GM23338 (cell line): Measurements from ENCODE around the gene CANT1. TPM values are rescaled to one million over a fixed set of nuclear protein-coding genes. Genes with fewer than 3 reads are reported as not detected.
"Not testable (repeated sequence)": the region's sequence is repeated elsewhere in the genome, so short reads cannot be mapped to it uniquely, and the experiment has no call there.

Experiments
- ATAC-seq: fragments of 200-7000 bp; cut with Tn5 transposase; 3 replicates; pipeline ENCODE4 v1.9.1; 2020
- DNase-seq: peaks from one replicate; pipeline ENCODE4 v3.0.0-alpha.2; 2015; ENCODE audit warnings: low spot score
- H2AFZ ChIP-seq: fragments of 200-600 bp; sonication (generic); 2 replicates; pipeline ENCODE4 v1.8.0; 2016; ENCODE audit warnings: antibody characterized with exemption, mild to moderate bottlenecking, moderate library complexity
- H3F3A ChIP-seq: fragments of 200-600 bp; sonication (generic); replicated peaks from 2 replicates; pipeline ENCODE4 v1.8.0; 2017; ENCODE audit warnings: antibody characterized with exemption, mixed run types, low read depth
- H3K27ac ChIP-seq: fragments of 200-600 bp; sonication (generic); 2 replicates; pipeline ENCODE4 v1.6.1; 2016; ENCODE audit warnings: low read depth
- H3K27me3 ChIP-seq: fragments of 200-600 bp; sonication (generic); 2 replicates; pipeline ENCODE4 v1.8.0; 2016; ENCODE audit warnings: mild to moderate bottlenecking, mixed run types, moderate library complexity; ENCODE audit not compliant: insufficient read depth
- H3K36me3 ChIP-seq: fragments of 200-600 bp; sonication (generic); 2 replicates; pipeline ENCODE4 v1.8.0; 2016; ENCODE audit warnings: mild to moderate bottlenecking; ENCODE audit not compliant: insufficient read depth
- H3K4me1 ChIP-seq: fragments of 200-600 bp; sonication (generic); 2 replicates; pipeline ENCODE4 v1.8.0; 2016; ENCODE audit warnings: mild to moderate bottlenecking, moderate library complexity; ENCODE audit not compliant: insufficient read depth
- H3K4me2 ChIP-seq: fragments of 200-600 bp; sonication (generic); 2 replicates; pipeline ENCODE4 v1.7.1; 2017; ENCODE audit warnings: mixed run types
- H3K4me3 ChIP-seq: fragments of 200-600 bp; sonication (generic); 2 replicates; pipeline ENCODE4 v1.6.1; 2016; ENCODE audit warnings: mixed run types
- H3K79me2 ChIP-seq: fragments of 200-600 bp; sonication (generic); replicated peaks from 2 replicates; pipeline ENCODE4 v1.8.0; 2017; ENCODE audit warnings: mild to moderate bottlenecking; ENCODE audit not compliant: insufficient read depth
- H3K9me2 ChIP-seq: fragments of 200-600 bp; sonication (generic); 2 replicates; pipeline ENCODE4 v1.8.0; 2017; ENCODE audit not compliant: insufficient read depth
- H4K20me1 ChIP-seq: fragments of 200-600 bp; sonication (generic); replicated peaks from 2 replicates; pipeline ENCODE4 v1.8.0; 2017; ENCODE audit warnings: mild to moderate bottlenecking; ENCODE audit not compliant: insufficient read depth
- H3K27ac Mint-ChIP-seq: 2 replicates; pipeline ENCODE4 v1.8.0; 2020; ENCODE audit warnings: inconsistent platforms, mild to moderate bottlenecking, moderate library complexity, mixed read lengths
- H3K27me3 Mint-ChIP-seq: 3 replicates; pipeline ENCODE4 v1.8.0; 2022; ENCODE audit warnings: low read depth, mild to moderate bottlenecking, moderate library complexity, mixed read lengths, inconsistent platforms; ENCODE audit not compliant: insufficient read depth, poor library complexity
- H3K36me3 Mint-ChIP-seq: 3 replicates; pipeline ENCODE4 v1.8.0; 2021; ENCODE audit warnings: low read depth, mild to moderate bottlenecking, inconsistent platforms, moderate library complexity, mixed read lengths
- H3K4me1 Mint-ChIP-seq: 3 replicates; pipeline ENCODE4 v1.8.0; 2020; ENCODE audit warnings: mild to moderate bottlenecking, inconsistent platforms, mixed read lengths
- H3K4me3 Mint-ChIP-seq: 3 replicates; pipeline ENCODE4 v1.8.0; 2021; ENCODE audit warnings: moderate library complexity, mild to moderate bottlenecking, inconsistent platforms, mixed read lengths
- H3K9me3 Mint-ChIP-seq: 3 replicates; pipeline ENCODE4 v1.8.0; 2020; ENCODE audit warnings: moderate library complexity, mild to moderate bottlenecking, inconsistent platforms, mixed read lengths
- CTCF ChIP-seq, 2 experiments: fragments of 200-600 bp in 1 of 2; sonication (generic) in 1 of 2; conservative IDR thresholded peaks; 2 replicates each; pipeline versions ENCODE4 v1.5.1 to v1.6.1; 2016 to 2017; ENCODE audit warnings: antibody characterized with exemption in 2 of 2, low read depth in 2 of 2, mild to moderate bottlenecking in 2 of 2, moderate library complexity in 1 of 2
- EZH2phosphoT487 ChIP-seq: fragments of 200-600 bp; sonication (generic); IDR thresholded peaks from one replicate; pipeline ENCODE4 v1.8.1; 2018; ENCODE audit warnings: antibody characterized with exemption; ENCODE audit not compliant: unreplicated experiment
- JUNB ChIP-seq: IDR thresholded peaks from one replicate; pipeline ENCODE4 v1.6.1; 2016; ENCODE audit warnings: antibody characterized with exemption; ENCODE audit not compliant: unreplicated experiment
- POLR2AphosphoS5 ChIP-seq: IDR thresholded peaks from 2 replicates; pipeline ENCODE4 v1.6.1; 2016; ENCODE audit warnings: antibody characterized with exemption, low read depth
- STAT1 ChIP-seq: IDR thresholded peaks from one replicate; pipeline ENCODE4 v1.6.1; 2016; ENCODE audit warnings: antibody characterized with exemption; ENCODE audit not compliant: unreplicated experiment
- polyA plus RNA-seq: library from polyadenylated mRNA; unstranded; fragments of >200 nt; fragmentation: Nextera tagmentation; extraction: Ambion mirVana; gene quantifications from 2 replicates; pipeline ENCODE4 v1.2.1, GENCODE V29; 2016
- total RNA-seq: library from RNA; depleted of rRNA; stranded (reverse); fragments of >200 nt; shearing (Covaris generic); gene quantifications from 2 replicates; pipeline ENCODE4 v1.2.3, GENCODE V29; 2014
- TF ChIP-seq, protein P1 (sequence below): IDR thresholded peaks from 2 replicates; pipeline ENCODE4 v1.6.1; 2016; ENCODE audit warnings: antibody characterized with exemption
- TF ChIP-seq, protein P2 (sequence below): IDR thresholded peaks from one replicate; pipeline ENCODE4 v1.6.1; 2018; ENCODE audit warnings: antibody characterized with exemption; ENCODE audit not compliant: unreplicated experiment
- TF ChIP-seq, protein P3 (sequence below): fragments of 250-450 bp; sonication (Bioruptor Pico); IDR thresholded peaks from 2 replicates; pipeline ENCODE4 v1.5.0; 2020; ENCODE audit warnings: mild to moderate bottlenecking, moderate library complexity

CANT1 gene
- total and polyA plus RNA-seq, 2 experiments from 2014 or later: 5.9 to 38.8 TPM

DNA sequence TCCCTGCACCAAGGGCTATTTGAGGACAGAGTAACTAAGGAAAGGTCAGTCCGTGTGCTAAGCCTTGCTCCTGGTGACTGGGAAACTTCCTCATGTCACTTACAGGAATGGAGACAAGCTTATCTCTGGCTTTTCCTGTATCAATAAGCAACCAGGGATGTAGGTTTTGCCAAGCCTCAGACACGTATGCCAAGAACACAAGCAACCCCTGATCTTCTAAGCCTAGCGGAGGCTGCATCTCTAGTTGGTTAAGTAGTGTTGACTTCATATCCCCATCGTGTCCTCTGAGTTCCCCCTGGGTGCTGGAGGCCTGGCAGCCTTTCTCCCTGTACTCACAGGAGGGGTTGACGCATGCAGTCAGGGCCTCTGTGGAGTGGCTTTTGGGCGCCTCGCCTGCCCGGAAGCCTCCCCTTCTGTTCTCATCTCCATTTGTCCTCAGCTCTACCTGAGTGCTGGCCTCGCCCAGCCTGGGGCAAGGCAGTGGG, 13.0 kb upstream of the CANT1 start:
- DNase-seq (no peak), ATAC-seq (no peak)
- no peaks in the 10 kb centered on the region for H4K20me1 ChIP-seq
- peaks cover 69% of the 10 kb centered on the region for H3K27me3 ChIP-seq
- no peaks in the 10 kb centered on the region for H3K9me2 ChIP-seq
- H3K4me1 Mint-ChIP-seq: peaks cover 18% of the 10 kb centered on the region
- no peak overlapping the region for H3K4me3 ChIP-seq
- peaks cover 7% of the 10 kb centered on the region for H3K4me1 ChIP-seq
- no peaks in the 10 kb centered on the region for H3K79me2 ChIP-seq
- peaks cover 56% of the 10 kb centered on the region for H3K27me3 Mint-ChIP-seq
- H3K36me3 Mint-ChIP-seq: no peaks in the 10 kb centered on the region; the same call in 2 of the 3 replicates
- no peak overlapping the region for H3K27ac Mint-ChIP-seq
- H3F3A ChIP-seq: 0 out of 2 replicates have a peak, but pooled peaks cover 2% of the 10 kb centered on the region
- H3K4me2 ChIP-seq: no peak overlapping the region
- H2AFZ ChIP-seq: no peak overlapping the region
- TF ChIP-seq, protein P1, sequence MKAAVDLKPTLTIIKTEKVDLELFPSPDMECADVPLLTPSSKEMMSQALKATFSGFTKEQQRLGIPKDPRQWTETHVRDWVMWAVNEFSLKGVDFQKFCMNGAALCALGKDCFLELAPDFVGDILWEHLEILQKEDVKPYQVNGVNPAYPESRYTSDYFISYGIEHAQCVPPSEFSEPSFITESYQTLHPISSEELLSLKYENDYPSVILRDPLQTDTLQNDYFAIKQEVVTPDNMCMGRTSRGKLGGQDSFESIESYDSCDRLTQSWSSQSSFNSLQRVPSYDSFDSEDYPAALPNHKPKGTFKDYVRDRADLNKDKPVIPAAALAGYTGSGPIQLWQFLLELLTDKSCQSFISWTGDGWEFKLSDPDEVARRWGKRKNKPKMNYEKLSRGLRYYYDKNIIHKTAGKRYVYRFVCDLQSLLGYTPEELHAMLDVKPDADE: no peak
- TF ChIP-seq EZH2phosphoT487 (no peak), JUNB (no peak), CTCF (conservative IDR thresholded peaks at IDR 0.05; ENCODE audit: low read depth in 2 of 2) (no peak), POLR2AphosphoS5 (no peak), STAT1 (no peak)
- TF ChIP-seq, protein P2, sequence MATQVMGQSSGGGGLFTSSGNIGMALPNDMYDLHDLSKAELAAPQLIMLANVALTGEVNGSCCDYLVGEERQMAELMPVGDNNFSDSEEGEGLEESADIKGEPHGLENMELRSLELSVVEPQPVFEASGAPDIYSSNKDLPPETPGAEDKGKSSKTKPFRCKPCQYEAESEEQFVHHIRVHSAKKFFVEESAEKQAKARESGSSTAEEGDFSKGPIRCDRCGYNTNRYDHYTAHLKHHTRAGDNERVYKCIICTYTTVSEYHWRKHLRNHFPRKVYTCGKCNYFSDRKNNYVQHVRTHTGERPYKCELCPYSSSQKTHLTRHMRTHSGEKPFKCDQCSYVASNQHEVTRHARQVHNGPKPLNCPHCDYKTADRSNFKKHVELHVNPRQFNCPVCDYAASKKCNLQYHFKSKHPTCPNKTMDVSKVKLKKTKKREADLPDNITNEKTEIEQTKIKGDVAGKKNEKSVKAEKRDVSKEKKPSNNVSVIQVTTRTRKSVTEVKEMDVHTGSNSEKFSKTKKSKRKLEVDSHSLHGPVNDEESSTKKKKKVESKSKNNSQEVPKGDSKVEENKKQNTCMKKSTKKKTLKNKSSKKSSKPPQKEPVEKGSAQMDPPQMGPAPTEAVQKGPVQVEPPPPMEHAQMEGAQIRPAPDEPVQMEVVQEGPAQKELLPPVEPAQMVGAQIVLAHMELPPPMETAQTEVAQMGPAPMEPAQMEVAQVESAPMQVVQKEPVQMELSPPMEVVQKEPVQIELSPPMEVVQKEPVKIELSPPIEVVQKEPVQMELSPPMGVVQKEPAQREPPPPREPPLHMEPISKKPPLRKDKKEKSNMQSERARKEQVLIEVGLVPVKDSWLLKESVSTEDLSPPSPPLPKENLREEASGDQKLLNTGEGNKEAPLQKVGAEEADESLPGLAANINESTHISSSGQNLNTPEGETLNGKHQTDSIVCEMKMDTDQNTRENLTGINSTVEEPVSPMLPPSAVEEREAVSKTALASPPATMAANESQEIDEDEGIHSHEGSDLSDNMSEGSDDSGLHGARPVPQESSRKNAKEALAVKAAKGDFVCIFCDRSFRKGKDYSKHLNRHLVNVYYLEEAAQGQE: no peak
- TF ChIP-seq, protein P3, sequence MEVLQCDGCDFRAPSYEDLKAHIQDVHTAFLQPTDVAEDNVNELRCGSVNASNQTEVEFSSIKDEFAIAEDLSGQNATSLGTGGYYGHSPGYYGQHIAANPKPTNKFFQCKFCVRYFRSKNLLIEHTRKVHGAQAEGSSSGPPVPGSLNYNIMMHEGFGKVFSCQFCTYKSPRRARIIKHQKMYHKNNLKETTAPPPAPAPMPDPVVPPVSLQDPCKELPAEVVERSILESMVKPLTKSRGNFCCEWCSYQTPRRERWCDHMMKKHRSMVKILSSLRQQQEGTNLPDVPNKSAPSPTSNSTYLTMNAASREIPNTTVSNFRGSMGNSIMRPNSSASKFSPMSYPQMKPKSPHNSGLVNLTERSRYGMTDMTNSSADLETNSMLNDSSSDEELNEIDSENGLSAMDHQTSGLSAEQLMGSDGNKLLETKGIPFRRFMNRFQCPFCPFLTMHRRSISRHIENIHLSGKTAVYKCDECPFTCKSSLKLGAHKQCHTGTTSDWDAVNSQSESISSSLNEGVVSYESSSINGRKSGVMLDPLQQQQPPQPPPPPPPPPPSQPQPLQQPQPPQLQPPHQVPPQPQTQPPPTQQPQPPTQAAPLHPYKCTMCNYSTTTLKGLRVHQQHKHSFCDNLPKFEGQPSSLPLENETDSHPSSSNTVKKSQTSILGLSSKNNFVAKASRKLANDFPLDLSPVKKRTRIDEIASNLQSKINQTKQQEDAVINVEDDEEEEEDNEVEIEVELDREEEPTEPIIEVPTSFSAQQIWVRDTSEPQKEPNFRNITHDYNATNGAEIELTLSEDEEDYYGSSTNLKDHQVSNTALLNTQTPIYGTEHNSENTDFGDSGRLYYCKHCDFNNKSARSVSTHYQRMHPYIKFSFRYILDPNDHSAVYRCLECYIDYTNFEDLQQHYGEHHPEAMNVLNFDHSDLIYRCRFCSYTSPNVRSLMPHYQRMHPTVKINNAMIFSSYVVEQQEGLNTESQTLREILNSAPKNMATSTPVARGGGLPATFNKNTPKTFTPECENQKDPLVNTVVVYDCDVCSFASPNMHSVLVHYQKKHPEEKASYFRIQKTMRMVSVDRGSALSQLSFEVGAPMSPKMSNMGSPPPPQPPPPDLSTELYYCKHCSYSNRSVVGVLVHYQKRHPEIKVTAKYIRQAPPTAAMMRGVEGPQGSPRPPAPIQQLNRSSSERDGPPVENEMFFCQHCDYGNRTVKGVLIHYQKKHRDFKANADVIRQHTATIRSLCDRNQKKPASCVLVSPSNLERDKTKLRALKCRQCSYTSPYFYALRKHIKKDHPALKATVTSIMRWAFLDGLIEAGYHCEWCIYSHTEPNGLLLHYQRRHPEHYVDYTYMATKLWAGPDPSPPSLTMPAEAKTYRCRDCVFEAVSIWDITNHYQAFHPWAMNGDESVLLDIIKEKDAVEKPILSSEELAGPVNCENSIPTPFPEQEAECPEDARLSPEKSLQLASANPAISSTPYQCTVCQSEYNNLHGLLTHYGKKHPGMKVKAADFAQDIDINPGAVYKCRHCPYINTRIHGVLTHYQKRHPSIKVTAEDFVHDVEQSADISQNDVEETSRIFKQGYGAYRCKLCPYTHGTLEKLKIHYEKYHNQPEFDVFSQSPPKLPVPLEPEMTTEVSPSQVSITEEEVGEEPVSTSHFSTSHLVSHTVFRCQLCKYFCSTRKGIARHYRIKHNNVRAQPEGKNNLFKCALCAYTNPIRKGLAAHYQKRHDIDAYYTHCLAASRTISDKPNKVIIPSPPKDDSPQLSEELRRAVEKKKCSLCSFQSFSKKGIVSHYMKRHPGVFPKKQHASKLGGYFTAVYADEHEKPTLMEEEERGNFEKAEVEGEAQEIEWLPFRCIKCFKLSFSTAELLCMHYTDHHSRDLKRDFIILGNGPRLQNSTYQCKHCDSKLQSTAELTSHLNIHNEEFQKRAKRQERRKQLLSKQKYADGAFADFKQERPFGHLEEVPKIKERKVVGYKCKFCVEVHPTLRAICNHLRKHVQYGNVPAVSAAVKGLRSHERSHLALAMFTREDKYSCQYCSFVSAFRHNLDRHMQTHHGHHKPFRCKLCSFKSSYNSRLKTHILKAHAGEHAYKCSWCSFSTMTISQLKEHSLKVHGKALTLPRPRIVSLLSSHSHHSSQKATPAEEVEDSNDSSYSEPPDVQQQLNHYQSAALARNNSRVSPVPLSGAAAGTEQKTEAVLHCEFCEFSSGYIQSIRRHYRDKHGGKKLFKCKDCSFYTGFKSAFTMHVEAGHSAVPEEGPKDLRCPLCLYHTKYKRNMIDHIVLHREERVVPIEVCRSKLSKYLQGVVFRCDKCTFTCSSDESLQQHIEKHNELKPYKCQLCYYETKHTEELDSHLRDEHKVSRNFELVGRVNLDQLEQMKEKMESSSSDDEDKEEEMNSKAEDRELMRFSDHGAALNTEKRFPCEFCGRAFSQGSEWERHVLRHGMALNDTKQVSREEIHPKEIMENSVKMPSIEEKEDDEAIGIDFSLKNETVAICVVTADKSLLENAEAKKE: no peak
- H3K36me3 ChIP-seq: no peaks in the 10 kb centered on the region
- H3K4me3 Mint-ChIP-seq: peak overlapping the region; percentile 85; the same call in 1 of the 3 replicates
- H3K9me3 Mint-ChIP-seq: no peaks in the 10 kb centered on the region; the same call in 2 of the 3 replicates
- no peak overlapping the region for H3K27ac ChIP-seq

DNA sequence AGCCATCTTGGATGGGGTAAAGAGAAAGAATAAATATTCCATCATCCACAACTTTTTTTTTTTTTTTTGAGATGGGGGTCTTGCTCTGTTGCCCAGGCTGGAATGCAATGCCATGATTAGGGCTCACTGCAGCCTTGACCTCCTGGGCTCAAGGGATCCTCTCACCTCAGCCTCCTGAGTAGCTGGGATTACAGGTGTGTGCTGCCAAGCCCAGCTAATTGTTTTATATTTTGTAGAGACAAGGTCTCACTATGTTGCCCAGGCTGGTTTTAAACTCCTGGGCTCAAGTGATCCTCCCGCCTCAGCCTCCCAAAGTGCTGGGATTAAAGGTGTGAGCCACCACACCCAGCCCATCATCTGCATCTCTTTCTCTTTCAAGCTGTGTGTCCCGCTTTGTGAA, 12.4 kb upstream of the CANT1 start:
- H3K27ac ChIP-seq, H3K36me3 Mint-ChIP-seq, H3K27ac Mint-ChIP-seq, H3K4me3 ChIP-seq, H3K9me3 Mint-ChIP-seq, H2AFZ ChIP-seq, H3K4me2 ChIP-seq, ATAC-seq, H3K36me3 ChIP-seq, H3F3A ChIP-seq, H4K20me1 ChIP-seq, H3K9me2 ChIP-seq, DNase-seq, H3K4me1 ChIP-seq, H3K79me2 ChIP-seq, H3K4me3 Mint-ChIP-seq: not testable (repeated sequence)
- H3K27me3 ChIP-seq: peaks cover 69% of the 10 kb centered on the region
- Mint-ChIP-seq H3K27me3 (peaks cover 50% of the 10 kb centered on the region), H3K4me1 (peaks cover 21% of the 10 kb centered on the region)
